CD14-positive monocyte (primary cell): ENCODE results near the gene TUBE1. TPM values are rescaled to one million over a fixed set of nuclear protein-coding genes. Genes with fewer than 3 reads are reported as not detected.

Source experiments
- DNase-seq, 3 donors: peaks; one replicate each; pipeline ENCODE4 v3.0.0-alpha.2; 2011 to 2022
- H2AFZ ChIP-seq: 2 replicates; pipeline ENCODE4 v1.6.0; 2012; ENCODE audit warnings: mild to moderate bottlenecking, low read depth, low read length, inconsistent platforms; ENCODE audit not compliant: insufficient read depth, poor library complexity, severe bottlenecking
- H3K27ac ChIP-seq, 2 donors: 1 replicate in 1 of 2; 2 replicates in 1 of 2; pipeline ENCODE4 v1.5.1; 2012 to 2013; ENCODE audit warnings: low read length in 2 of 2, control low read depth in 1 of 2, inconsistent platforms in 1 of 2, low read depth in 1 of 2, mild to moderate bottlenecking in 1 of 2
- H3K27me3 ChIP-seq, 2 donors: one replicate each; pipeline versions ENCODE4 v1.6.0 to v1.6.1; 2011 to 2013; ENCODE audit warnings: low read length in 2 of 2; ENCODE audit not compliant: control insufficient read depth in 2 of 2, insufficient read depth in 2 of 2
- H3K36me3 ChIP-seq, 2 donors: replicated peaks in 1 of 2; 1 replicate in 1 of 2; 2 replicates in 1 of 2; pipeline versions ENCODE4 v1.5.1 to v1.6.1; 2012 to 2013; ENCODE audit warnings: low read length in 2 of 2, control low read depth in 1 of 2, inconsistent platforms in 1 of 2, mild to moderate bottlenecking in 1 of 2; ENCODE audit not compliant: insufficient read depth in 2 of 2, control insufficient read depth in 1 of 2
- H3K4me1 ChIP-seq, 2 donors: 1 replicate in 1 of 2; 2 replicates in 1 of 2; pipeline versions ENCODE4 v1.5.1 to v1.6.1; 2012 to 2013; ENCODE audit warnings: low read length in 2 of 2, control low read depth in 1 of 2, inconsistent platforms in 1 of 2, mild to moderate bottlenecking in 1 of 2, moderate library complexity in 1 of 2; ENCODE audit not compliant: insufficient read depth in 2 of 2, control insufficient read depth in 1 of 2
- H3K4me2 ChIP-seq: replicated peaks from 2 replicates; pipeline ENCODE3; 2012; ENCODE audit warnings: low read length, moderate library complexity, mild to moderate bottlenecking; ENCODE audit not compliant: poor library complexity, severe bottlenecking; ENCODE audit errors: extremely low read depth
- H3K4me3 ChIP-seq, 3 experiments: fragments of 200-600 bp in 1 of 3; sonication (generic) in 1 of 3; replicated peaks in 1 of 3; 1 replicate in 2 of 3; 2 replicates in 1 of 3; pipeline ENCODE4 v1.5.1; 2011 to 2013; ENCODE audit warnings: low read length in 3 of 3, mild to moderate bottlenecking in 3 of 3, control low read depth in 2 of 3, low read depth in 2 of 3, inconsistent platforms in 1 of 3, moderate library complexity in 1 of 3
- H3K79me2 ChIP-seq: 2 replicates; pipeline ENCODE4 v1.6.0; 2012; ENCODE audit warnings: mild to moderate bottlenecking, control low read depth, inconsistent platforms, low read length, moderate library complexity; ENCODE audit not compliant: insufficient read depth
- H3K9ac ChIP-seq: 2 replicates; pipeline ENCODE4 v1.6.0; 2017; ENCODE audit warnings: low read length, mild to moderate bottlenecking; ENCODE audit not compliant: insufficient read depth, poor library complexity, severe bottlenecking
- H3K9me3 ChIP-seq, 2 donors: replicated peaks in 1 of 2; 1 replicate in 1 of 2; 2 replicates in 1 of 2; pipeline versions ENCODE4 v1.5.1 to v1.6.1; 2012 to 2013; ENCODE audit warnings: low read length in 2 of 2, control low read depth in 1 of 2; ENCODE audit not compliant: control insufficient read depth in 1 of 2, insufficient read depth in 1 of 2
- H4K20me1 ChIP-seq: 2 replicates; pipeline ENCODE4 v1.6.0; 2012; ENCODE audit warnings: mild to moderate bottlenecking, low read length, control low read depth, moderate library complexity; ENCODE audit not compliant: insufficient read depth
- H3K27ac Mint-ChIP-seq, 7 donors: one replicate each; pipeline ENCODE4 v1.8.0; 2020; ENCODE audit warnings: mild to moderate bottlenecking in 7 of 7, mixed read lengths in 7 of 7, moderate library complexity in 6 of 7, inconsistent platforms in 2 of 7
- H3K27me3 Mint-ChIP-seq, 3 donors: one replicate each; pipeline ENCODE4 v1.8.0; 2021 to 2022; ENCODE audit warnings: low read depth in 3 of 3, mild to moderate bottlenecking in 3 of 3, mixed read lengths in 3 of 3, moderate library complexity in 3 of 3, inconsistent platforms in 1 of 3
- H3K36me3 Mint-ChIP-seq, 2 donors: one replicate each; pipeline ENCODE4 v1.8.0; 2020; ENCODE audit warnings: mixed read lengths in 2 of 2, inconsistent platforms in 1 of 2, mild to moderate bottlenecking in 1 of 2
- H3K4me1 Mint-ChIP-seq: one replicate; pipeline ENCODE4 v1.8.0; 2020; ENCODE audit warnings: mild to moderate bottlenecking, mixed read lengths
- H3K4me3 Mint-ChIP-seq, 2 donors: one replicate each; pipeline ENCODE4 v1.8.0; 2020; ENCODE audit warnings: mild to moderate bottlenecking in 2 of 2, mixed read lengths in 2 of 2, moderate library complexity in 1 of 2
- H3K9me3 Mint-ChIP-seq, 7 donors: one replicate each; pipeline ENCODE4 v1.8.0; 2020 to 2022; ENCODE audit warnings: mixed read lengths in 7 of 7, mild to moderate bottlenecking in 6 of 7, moderate library complexity in 6 of 7, inconsistent platforms in 2 of 7
- CTCF ChIP-seq: fragments of 200-600 bp; IDR thresholded peaks from one replicate; pipeline ENCODE4 v1.8.0; 2022; ENCODE audit warnings: antibody characterized with exemption, mild to moderate bottlenecking
- WGBS: methylation state at CpG from one replicate; pipeline ENCODE4 v1.1.5; 2013; ENCODE audit warnings: missing lambda C conversion rate; ENCODE audit not compliant: insufficient coverage; 5-methylcytosine and 5-hydroxymethylcytosine counted together
- intact Hi-C, 2 donors: fragments of 100-400 bp; cut with micrococcal nuclease; formaldehyde crosslinking; loops; one replicate each; pipeline versions ENCODE4 v1.15.0 to v1.15.1; 2023
- polyA plus RNA-seq, 3 donors: library from polyadenylated mRNA; depleted of rRNA in 1 of 3; unstranded in 2 of 3; stranded (reverse) in 1 of 3; fragments of 300-500 nt in 2 of 3; fragments of >200 nt in 1 of 3; fragmentation: Illumina TruSeq in 2 of 3; gene quantifications; 1 replicate in 2 of 3; 2 replicates in 1 of 3; pipeline ENCODE4 v1.2.3, GENCODE V29; 2012 to 2021

The TUBE1 gene
- polyA plus RNA-seq, 3 donors: 2.1 to 4.6 (median 2.7) TPM

GRCh38 chr6:112040956-112041355, 46.3 kb downstream of the TUBE1 start:
- Histone ChIP-seq H3K4me2 (no peak overlapping the region), H3K27me3 (no peaks in the 10 kb centered on the region), H3K9me3 (no peaks in the 10 kb centered on the region), H3K27ac (no peak overlapping the region), H3K4me3 (no peak overlapping the region), H3K4me1 (peaks cover 7 to 8% of the 10 kb centered on the region in 2 donors), H3K79me2 (no peaks in the 10 kb centered on the region), H3K36me3 (no peaks in the 10 kb centered on the region), H2AFZ (no peak overlapping the region), H4K20me1 (no peaks in the 10 kb centered on the region), H3K9ac (no peak overlapping the region)
- Mint-ChIP-seq H3K27me3 (no peaks in the 10 kb centered on the region), H3K9me3 (no peaks in the 10 kb centered on the region), H3K4me1 (peaks cover 17% of the 10 kb centered on the region), H3K4me3 (no peak overlapping the region), H3K36me3 (no peaks in the 10 kb centered on the region), H3K27ac (no peak overlapping the region)
- WGBS: no CpG with 5 or more reads among the region's 1 CpG
- intact Hi-C loops: loop anchor here in 1 of 2 donors (5.0 kb wide), 1 partner anchor 329 kb away; no protein-coding TSS in a partner anchor
- DNase-seq: peak in 2 of 3 donors; percentile 7 to 38
- TF ChIP-seq CTCF: no peak

DNA sequence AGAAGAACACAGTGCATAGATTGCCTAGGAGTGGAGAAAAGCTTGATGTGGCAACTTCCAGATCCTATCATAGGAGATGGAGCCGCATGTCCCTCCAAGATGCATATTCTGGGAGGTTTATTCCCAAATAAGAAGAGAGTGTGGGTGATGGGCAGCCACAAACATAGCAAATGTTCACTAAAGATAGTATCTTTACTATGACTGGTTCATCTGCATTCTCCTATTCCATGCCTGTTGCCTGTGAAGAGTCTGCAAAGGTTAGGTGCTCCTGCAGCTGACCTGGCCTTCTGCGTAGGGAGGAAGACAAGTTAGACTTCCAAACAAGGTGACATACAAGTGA, 47.9 kb downstream of the TUBE1 start:
- H2AFZ ChIP-seq: no peak overlapping the region
- Mint-ChIP-seq H3K4me3 (no peak overlapping the region), H3K9me3 (no peaks in the 10 kb centered on the region), H3K27me3 (no peaks in the 10 kb centered on the region), H3K4me1 (peaks cover 17% of the 10 kb centered on the region), H3K27ac (no peak overlapping the region), H3K36me3 (no peaks in the 10 kb centered on the region)
- H3K9ac ChIP-seq: no peak overlapping the region
- no peaks in the 10 kb centered on the region for H3K9me3 ChIP-seq
- H3K79me2 ChIP-seq: no peaks in the 10 kb centered on the region
- no peak overlapping the region for H3K4me2 ChIP-seq
- no peak for TF ChIP-seq CTCF
- no peak overlapping the region for H3K4me3 ChIP-seq
- no peak for DNase-seq
- no peaks in the 10 kb centered on the region for H3K36me3 ChIP-seq
- intact Hi-C loops: no loop called here
- H3K27ac ChIP-seq: no peak overlapping the region
- no CpG with 5 or more reads among the region's 2 CpGs for WGBS
- no peaks in the 10 kb centered on the region for H4K20me1 ChIP-seq
- H3K4me1 ChIP-seq: peaks cover 7 to 8% of the 10 kb centered on the region in 2 donors
- no peaks in the 10 kb centered on the region for H3K27me3 ChIP-seq
